ENCODE results near the gene FEN1.

The FEN1 gene

GRCh38 chr11:61762798-61763197 is 29.9 kb upstream of the FEN1 start:
- DNase-seq (ENCODE audit: extremely low spot score) = no peak
- POLR2A ChIA-PET = no interaction called here
- TF ChIP-seq PKNOX1 (IDR thresholded peaks at IDR 0.05) (no peak), FOXA1 (IDR thresholded peaks at IDR 0.05) (no peak), CTBP1 (IDR thresholded peaks at IDR 0.05; ENCODE audit: borderline replicate concordance) (no peak), BHLHE40 (IDR thresholded peaks at IDR 0.05; ENCODE audit: borderline replicate concordance) (no peak), SP1 (IDR thresholded peaks at IDR 0.05) (no peak), SUZ12 (IDR thresholded peaks at IDR 0.05) (no peak), FOXK2 (IDR thresholded peaks at IDR 0.05) (no peak), L3MBTL2 (conservative IDR thresholded peaks at IDR 0.05) (no peak)
- CTCF ChIA-PET = no interaction called here

GRCh38 chr11:61763930-61764605 is 28.6 kb upstream of the FEN1 start:
- DNase-seq (ENCODE audit: extremely low spot score) = no peak
- no peak for TF ChIP-seq FOXA1 (IDR thresholded peaks at IDR 0.05)
- TF ChIP-seq HDGF (IDR thresholded peaks at IDR 0.05; ENCODE audit: borderline replicate concordance) = no peak
- TF ChIP-seq ZNF384 (IDR thresholded peaks at IDR 0.05) = no peak
- TF ChIP-seq SP1 (IDR thresholded peaks at IDR 0.05) = no peak
- no peak for TF ChIP-seq L3MBTL2 (conservative IDR thresholded peaks at IDR 0.05)
- TF ChIP-seq CTBP1 (IDR thresholded peaks at IDR 0.05; ENCODE audit: borderline replicate concordance) = no peak
- no peak for TF ChIP-seq ELF4 (IDR thresholded peaks at IDR 0.05)
- TF ChIP-seq FOXK2 (IDR thresholded peaks at IDR 0.05) = no peak
- no peak for TF ChIP-seq ARNT (IDR thresholded peaks at IDR 0.05)
- TF ChIP-seq LEF1 (IDR thresholded peaks at IDR 0.05; ENCODE audit: borderline replicate concordance) = no peak
- TF ChIP-seq BHLHE40 (IDR thresholded peaks at IDR 0.05; ENCODE audit: borderline replicate concordance) = no peak
- no peak for TF ChIP-seq TARDBP (IDR thresholded peaks at IDR 0.05)
- no peak for TF ChIP-seq FOXM1 (IDR thresholded peaks at IDR 0.05; ENCODE audit: borderline replicate concordance)
- no peak for TF ChIP-seq NFRKB (IDR thresholded peaks at IDR 0.05)
- TF ChIP-seq SUZ12 (IDR thresholded peaks at IDR 0.05) = no peak
- ChIA-PET POLR2A (no interaction called here), CTCF (no interaction called here)

GRCh38 chr11:61764606-61765260 is 28.0 kb upstream of the FEN1 start:
- DNase-seq (ENCODE audit: extremely low spot score) = no peak
- POLR2A ChIA-PET = no interaction called here
- no peak for TF ChIP-seq SUZ12 (IDR thresholded peaks at IDR 0.05)
- TF ChIP-seq L3MBTL2 (conservative IDR thresholded peaks at IDR 0.05) = no peak
- CTCF ChIA-PET = no interaction called here

GRCh38 chr11:61765550-61766253 is 27.0 kb upstream of the FEN1 start:
- TF ChIP-seq FOXK2 (IDR thresholded peaks at IDR 0.05) = no peak
- no peak for TF ChIP-seq FOXM1 (IDR thresholded peaks at IDR 0.05; ENCODE audit: borderline replicate concordance)
- no peak for TF ChIP-seq BHLHE40 (IDR thresholded peaks at IDR 0.05; ENCODE audit: borderline replicate concordance)
- no peak for TF ChIP-seq LEF1 (IDR thresholded peaks at IDR 0.05; ENCODE audit: borderline replicate concordance)
- TF ChIP-seq NFRKB (IDR thresholded peaks at IDR 0.05) = no peak
- TF ChIP-seq SP1 (IDR thresholded peaks at IDR 0.05) = no peak
- no peak for TF ChIP-seq ZNF384 (IDR thresholded peaks at IDR 0.05)
- no peak for TF ChIP-seq CTBP1 (IDR thresholded peaks at IDR 0.05; ENCODE audit: borderline replicate concordance)
- no peak for TF ChIP-seq PKNOX1 (IDR thresholded peaks at IDR 0.05)
- no peak for TF ChIP-seq ARNT (IDR thresholded peaks at IDR 0.05)
- TF ChIP-seq SUZ12 (IDR thresholded peaks at IDR 0.05) = no peak
- TF ChIP-seq L3MBTL2 (conservative IDR thresholded peaks at IDR 0.05) = no peak
- no peak for TF ChIP-seq HDGF (IDR thresholded peaks at IDR 0.05; ENCODE audit: borderline replicate concordance)
- TF ChIP-seq TARDBP (IDR thresholded peaks at IDR 0.05) = no peak
- no peak for DNase-seq (ENCODE audit: extremely low spot score)
- CTCF ChIA-PET = no interaction called here
- POLR2A ChIA-PET = interaction anchor here (1.9 kb wide), 1 partner anchor 27 kb away, joined by 8 read pairs; the partner anchor contains the start of genes FEN1 and TMEM258

GRCh38 chr11:61766353-61766841 is 26.3 kb upstream of the FEN1 start:
- DNase-seq (ENCODE audit: extremely low spot score) = no peak
- no peak for TF ChIP-seq SP1 (IDR thresholded peaks at IDR 0.05)
- TF ChIP-seq FOXK2 (IDR thresholded peaks at IDR 0.05) = no peak
- TF ChIP-seq PKNOX1 (IDR thresholded peaks at IDR 0.05) = no peak
- no peak for TF ChIP-seq ARNT (IDR thresholded peaks at IDR 0.05)
- TF ChIP-seq TARDBP (IDR thresholded peaks at IDR 0.05) = no peak
- TF ChIP-seq LEF1 (IDR thresholded peaks at IDR 0.05; ENCODE audit: borderline replicate concordance) = no peak
- TF ChIP-seq SUZ12 (IDR thresholded peaks at IDR 0.05) = no peak
- no peak for TF ChIP-seq FOXA1 (IDR thresholded peaks at IDR 0.05)
- no peak for TF ChIP-seq BHLHE40 (IDR thresholded peaks at IDR 0.05; ENCODE audit: borderline replicate concordance)
- TF ChIP-seq FOXM1 (IDR thresholded peaks at IDR 0.05; ENCODE audit: borderline replicate concordance) = no peak
- TF ChIP-seq HDGF (IDR thresholded peaks at IDR 0.05; ENCODE audit: borderline replicate concordance) = no peak
- no peak for TF ChIP-seq L3MBTL2 (conservative IDR thresholded peaks at IDR 0.05)
- no peak for TF ChIP-seq NFRKB (IDR thresholded peaks at IDR 0.05)
- no peak for TF ChIP-seq ELF4 (IDR thresholded peaks at IDR 0.05)
- no peak for TF ChIP-seq CTBP1 (IDR thresholded peaks at IDR 0.05; ENCODE audit: borderline replicate concordance)
- TF ChIP-seq ZNF384 (IDR thresholded peaks at IDR 0.05) = no peak
- ChIA-PET CTCF (interaction anchor here (1.1 kb wide), 1 partner anchor 22 kb away, joined by 3 read pairs; no protein-coding TSS in a partner anchor), POLR2A (interaction anchor here (1.9 kb wide), 1 partner anchor 26 kb away, joined by 8 read pairs; the partner anchor contains the start of genes FEN1 and TMEM258)
